Aorta (tissue), 5 donors: ENCODE results near the gene LIG3. TPM values are rescaled to one million over a fixed set of nuclear protein-coding genes. Genes with fewer than 3 reads are reported as not detected.
A peak's percentile ranks its signal among the peaks of the same experiment; 100 is the strongest.
"Not testable (repeated sequence)": the region's sequence is repeated elsewhere in the genome, so short reads cannot be mapped to it uniquely, and the experiment has no call there.

Source experiments
- ATAC-seq: fragments of 200-7000 bp; cut with Tn5 transposase; one replicate; pipeline ENCODE4 v1.9.1; 2022; ENCODE audit warnings: moderate library complexity; ENCODE audit not compliant: low FRiP score
- DNase-seq, 2 donors: peaks; one replicate each; pipeline ENCODE4 v3.0.0-alpha.2; 2020
- H3K27ac ChIP-seq, 2 donors: one replicate each; pipeline ENCODE4 v1.5.1; 2013; ENCODE audit warnings: low read length in 2 of 2, mild to moderate bottlenecking in 2 of 2, moderate library complexity in 2 of 2, control low read depth in 1 of 2, inconsistent platforms in 1 of 2, low read depth in 1 of 2
- H3K27me3 ChIP-seq, 2 donors: one replicate each; pipeline ENCODE4 v1.6.1; 2013; ENCODE audit warnings: control low read depth in 1 of 2, low read length in 1 of 2, mild to moderate bottlenecking in 1 of 2, moderate library complexity in 1 of 2; ENCODE audit not compliant: insufficient read depth in 2 of 2, control insufficient read depth in 1 of 2
- H3K36me3 ChIP-seq, 2 donors: one replicate each; pipeline ENCODE4 v1.6.1; 2013; ENCODE audit warnings: control low read depth in 1 of 2, low read length in 1 of 2, mild to moderate bottlenecking in 1 of 2; ENCODE audit not compliant: insufficient read depth in 2 of 2, control insufficient read depth in 1 of 2
- H3K4me1 ChIP-seq, 2 donors: one replicate each; pipeline ENCODE4 v1.6.1; 2013; ENCODE audit warnings: low read length in 2 of 2, control low read depth in 1 of 2, mild to moderate bottlenecking in 1 of 2, moderate library complexity in 1 of 2; ENCODE audit not compliant: insufficient read depth in 2 of 2, control insufficient read depth in 1 of 2
- H3K4me3 ChIP-seq, 2 donors: one replicate each; pipeline ENCODE4 v1.5.1; 2013; ENCODE audit warnings: low read length in 2 of 2, control low read depth in 1 of 2, mild to moderate bottlenecking in 1 of 2
- H3K9me3 ChIP-seq: one replicate; pipeline ENCODE4 v1.6.1; 2013; ENCODE audit warnings: mild to moderate bottlenecking, low read length; ENCODE audit not compliant: control insufficient read depth
- WGBS, 2 donors: extraction: QIAGEN DNeasy Blood & Tissue Kit; methylation state at CpG; one replicate each; pipeline ENCODE4 v1.1.7; 2013; 5-methylcytosine and 5-hydroxymethylcytosine counted together
- intact Hi-C, 2 donors: fragments of 100-400 bp; cut with DNase I; formaldehyde crosslinking; loops; one replicate each; pipeline versions ENCODE4 v1.14.2 to v1.15.0; 2022
- polyA plus RNA-seq, 2 donors: library from polyadenylated mRNA; stranded (reverse); fragments of 200-250 nt; gene quantifications; one replicate each; pipeline ENCODE4 v1.2.3, GENCODE V29; 2013
- total RNA-seq, 2 donors: library from RNA; stranded (reverse); fragmentation: NEBNext Ultra II Directional; extraction: Animal tissue kit (Norgen Biotek cat#: 25700); gene quantifications; one replicate each; pipeline ENCODE4 v1.2.1, GENCODE V29; 2021
- donor health status: healthy with polysubstance abuse.
- donor health status: Bipolar disorder and iron deficiency.
- donor health status: DM: no; HTN: no; CAD: no.
- donor health status: DM: no; HTN: no; CAD: no.
- donor health status: DM: yes; HTN: yes; CAD: no.

Gene LIG3
- total and polyA plus RNA-seq, 4 donors: 6.7 to 33.0 (median 18.5) TPM

- WGBS, 2 donors: 69 to 70% methylated on average over 2 of the region's 2 CpGs
- Histone ChIP-seq H3K27me3 (no peaks in the 10 kb centered on the region), H3K4me1 (no peaks in the 10 kb centered on the region), H3K9me3 (no peaks in the 10 kb centered on the region), H3K4me3 (no peak overlapping the region), H3K27ac (no peak overlapping the region), H3K36me3 (peaks cover 5 to 6% of the 10 kb centered on the region in 2 donors)
- intact Hi-C loops: no loop called here
- ATAC-seq (no peak), DNase-seq (no peak)
Measured at GRCh38 chr17:34993031-34993430, 12.7 kb downstream of the LIG3 start.

- Histone ChIP-seq H3K9me3 (no peaks in the 10 kb centered on the region), H3K4me1 (no peaks in the 10 kb centered on the region), H3K4me3 (no peak overlapping the region), H3K27me3 (no peaks in the 10 kb centered on the region), H3K36me3 (peaks cover 0 to 5% of the 10 kb centered on the region in 2 donors), H3K27ac (peak overlapping the region in 1 of 2 donors; percentile 55)
- intact Hi-C loops: no loop called here
- DNase-seq: no peak
- no peak for ATAC-seq
- WGBS, 2 donors: 80 to 82% methylated on average over 3 of the region's 3 CpGs
Measured at GRCh38 chr17:34996422-34997285, 16.3 kb downstream of the LIG3 start.

- peak in 1 of 2 donors; percentile 75 for DNase-seq
- intact Hi-C loops: no loop called here
- 24 to 26% methylated on average over 11 of the region's 11 CpGs for WGBS, 2 donors
Measured at GRCh38 chr17:34997355-34997862, 17.1 kb downstream of the LIG3 start.

GRCh38 chr17:34998205-34998604 lies 17.9 kb downstream of the LIG3 start:
- WGBS, 2 donors: 72 to 76% methylated on average over 5 of the region's 5 CpGs
- Histone ChIP-seq H3K9me3 (no peaks in the 10 kb centered on the region), H3K4me1 (no peaks in the 10 kb centered on the region), H3K36me3 (peaks cover 3 to 6% of the 10 kb centered on the region in 2 donors), H3K4me3 (no peak overlapping the region), H3K27me3 (no peaks in the 10 kb centered on the region), H3K27ac (peak overlapping the region in 1 of 2 donors; percentile 76)
- intact Hi-C loops: no loop called here
- ATAC-seq (peak; percentile 64), DNase-seq (peak; percentile 77 to 83)

More at GRCh38 chr17:34997355-34997862, 17.1 kb downstream of the LIG3 start:
- Histone ChIP-seq H3K9me3 (no peaks in the 10 kb centered on the region), H3K4me1 (no peaks in the 10 kb centered on the region), H3K27ac (peak overlapping the region in 1 of 2 donors; percentile 76), H3K27me3 (no peaks in the 10 kb centered on the region), H3K4me3 (no peak overlapping the region), H3K36me3 (peaks cover 0 to 7% of the 10 kb centered on the region in 2 donors)
- peak; percentile 83 for ATAC-seq

GRCh38 chr17:34999456-34999855 lies 19.1 kb downstream of the LIG3 start:
- H3K36me3 ChIP-seq: peaks cover 3 to 9% of the 10 kb centered on the region in 2 donors
- WGBS, 2 donors: 96 to 98% methylated on average over 2 of the region's 2 CpGs
- no peak overlapping the region for H3K27ac ChIP-seq
- H3K4me3 ChIP-seq: no peak overlapping the region
- no peaks in the 10 kb centered on the region for H3K4me1 ChIP-seq
- H3K27me3 ChIP-seq: no peaks in the 10 kb centered on the region
- no peaks in the 10 kb centered on the region for H3K9me3 ChIP-seq
- intact Hi-C loops: no loop called here
- ATAC-seq: no peak
- DNase-seq: no peak

- H3K4me1 ChIP-seq, H3K9me3 ChIP-seq, H3K4me3 ChIP-seq, ATAC-seq, DNase-seq, H3K27me3 ChIP-seq, H3K36me3 ChIP-seq, H3K27ac ChIP-seq: not testable (repeated sequence)
- intact Hi-C loops: loop anchor here in 1 of 2 donors (5.0 kb wide), 1 partner anchor 86 kb away; no protein-coding TSS in a partner anchor
- 88 to 91% methylated on average over 14 of the region's 14 CpGs for WGBS, 2 donors
Measured at GRCh38 chr17:35000965-35001364, 20.7 kb downstream of the LIG3 start.

- no peak overlapping the region for H3K27ac ChIP-seq
- H3K27me3 ChIP-seq: no peaks in the 10 kb centered on the region
- 84 to 87% methylated on average over 2 of the region's 2 CpGs for WGBS, 2 donors
- H3K9me3 ChIP-seq: no peaks in the 10 kb centered on the region
- ATAC-seq: no peak
- no peak for DNase-seq
- intact Hi-C loops: loop anchor here in 1 of 2 donors (5.0 kb wide), 1 partner anchor 86 kb away; no protein-coding TSS in a partner anchor
- H3K36me3 ChIP-seq: peaks cover 9% of the 10 kb centered on the region in 2 donors
- H3K4me3 ChIP-seq: no peak overlapping the region
- H3K4me1 ChIP-seq: no peaks in the 10 kb centered on the region
Measured at GRCh38 chr17:35001549-35001948, 21.2 kb downstream of the LIG3 start.

- Histone ChIP-seq H3K27ac (no peak overlapping the region), H3K4me1 (no peaks in the 10 kb centered on the region), H3K4me3 (no peak overlapping the region), H3K9me3 (no peaks in the 10 kb centered on the region), H3K27me3 (no peaks in the 10 kb centered on the region), H3K36me3 (peaks cover 9 to 11% of the 10 kb centered on the region in 2 donors)
- DNase-seq (no peak), ATAC-seq (no peak)
- intact Hi-C loops: loop anchor here in 1 of 2 donors (5.0 kb wide), 1 partner anchor 84 kb away; no protein-coding TSS in a partner anchor
- WGBS, 2 donors: 60 to 64% methylated on average over 15 of the region's 15 CpGs
Measured at GRCh38 chr17:35002876-35003551, 22.7 kb downstream of the LIG3 start.
